Brain pericyte (primary cell): ENCODE data around the gene DOLPP1.
A peak's percentile ranks its signal among the peaks of the same experiment; 100 is the strongest.

Experiments used
- DNase-seq: peaks from one replicate; pipeline ENCODE4 v3.0.0-alpha.2; 2012; ENCODE audit warnings: low read depth, low spot score

The DOLPP1 gene

DNA sequence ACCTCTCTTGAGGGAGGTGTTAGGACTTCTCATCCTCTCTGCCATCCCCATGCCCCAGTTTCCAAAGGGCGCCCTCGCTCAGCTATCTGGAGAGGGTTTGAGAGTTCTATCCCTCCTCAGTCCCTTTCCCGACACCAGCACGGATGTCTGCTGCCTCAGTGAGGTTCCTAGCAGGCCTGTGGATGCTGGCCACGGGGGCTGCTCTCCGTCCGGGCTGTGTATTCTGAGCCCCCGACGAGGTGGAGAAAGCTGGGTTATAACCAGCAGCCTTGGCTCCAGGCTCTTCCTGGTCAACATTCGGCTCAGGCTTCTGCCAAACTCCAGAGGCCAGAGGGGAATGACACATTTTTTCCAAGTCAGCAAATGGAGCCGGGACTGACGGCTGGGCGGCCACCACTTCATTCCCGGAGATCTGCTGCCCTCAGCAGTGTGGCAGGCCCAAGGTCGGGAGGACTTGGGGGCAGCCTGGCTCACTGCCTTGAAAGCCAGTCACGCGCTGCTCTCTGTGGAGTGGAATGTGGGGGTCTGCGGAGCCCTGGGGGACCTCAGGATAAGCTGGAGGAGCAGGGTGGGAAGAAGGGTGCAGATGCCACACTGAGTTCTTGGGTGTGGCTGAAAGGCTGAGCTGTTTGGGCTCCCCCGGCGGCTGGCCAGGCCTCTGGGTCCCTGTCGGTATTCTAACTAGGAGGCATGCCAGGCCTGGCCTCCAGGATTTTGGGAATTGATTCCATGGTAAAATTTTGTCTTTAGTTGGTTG lies 57.7 kb downstream of the DOLPP1 start:
- no peak for DNase-seq

DNA sequence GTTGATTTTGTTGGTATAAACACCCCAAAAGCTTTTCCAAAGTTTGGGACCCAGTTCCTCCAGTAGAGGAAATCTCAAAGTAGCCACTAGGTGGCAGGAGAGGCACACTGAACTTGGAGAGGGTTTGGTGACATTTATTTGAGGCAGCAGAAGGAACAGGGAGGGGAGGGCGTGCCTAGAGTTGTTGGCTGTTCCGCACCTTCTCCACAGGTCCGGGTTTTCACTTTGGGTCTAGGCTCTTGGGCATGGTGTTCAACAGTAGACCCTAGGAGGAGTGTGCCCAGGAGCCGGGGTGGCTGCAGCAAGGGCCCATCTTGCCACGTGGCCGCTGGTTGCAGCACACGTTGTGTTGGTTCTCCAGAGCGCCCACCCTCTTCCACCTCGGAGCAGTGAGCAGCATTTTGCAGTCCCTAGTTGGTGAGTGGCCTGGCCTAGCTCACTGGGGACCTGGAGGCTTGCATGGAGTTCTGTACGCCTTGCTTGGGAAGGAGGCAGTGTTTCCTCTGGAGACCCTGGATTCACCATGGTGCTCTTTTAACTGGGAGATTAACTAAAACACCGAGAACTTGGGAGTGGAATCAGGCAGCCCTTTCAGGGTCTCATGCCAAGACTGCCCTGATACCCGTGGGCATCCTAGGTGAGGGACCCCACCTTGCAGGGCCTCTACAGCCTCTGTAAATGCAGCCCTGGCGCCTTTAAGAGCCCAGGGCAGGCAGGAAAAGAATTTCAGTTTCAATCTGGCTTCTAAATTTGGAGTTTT lies 58.5 kb downstream of the DOLPP1 start:
- DNase-seq: no peak

DNA sequence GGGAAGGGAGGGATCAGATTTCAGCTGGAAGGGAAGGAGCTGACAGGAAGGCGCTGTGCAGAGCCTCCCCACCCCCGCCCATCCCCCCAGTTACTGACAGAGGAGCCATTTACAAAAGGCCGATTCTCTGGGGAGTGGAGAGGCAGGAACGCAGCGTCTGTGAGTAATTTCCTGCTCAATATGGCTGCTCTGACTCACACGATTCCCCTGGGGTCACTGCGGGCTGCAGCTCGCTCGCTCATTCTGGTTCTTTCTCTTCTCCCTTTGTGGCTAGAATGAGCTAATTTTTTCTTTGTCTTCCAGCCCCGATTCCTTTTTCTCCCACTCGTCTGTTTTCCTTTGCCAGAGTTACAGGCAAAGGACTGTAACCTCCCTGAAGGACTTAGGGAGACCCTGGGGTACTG lies 59.1 kb downstream of the DOLPP1 start:
- peak; percentile 98 for DNase-seq
